Measurements from ENCODE around the gene ADD3. TPM values are rescaled to one million over a fixed set of nuclear protein-coding genes. Genes with fewer than 3 reads are reported as not detected.

The ADD3 gene
- total RNA-seq, 1 experiment from 2014 or later, result 59.9 TPM

DNA sequence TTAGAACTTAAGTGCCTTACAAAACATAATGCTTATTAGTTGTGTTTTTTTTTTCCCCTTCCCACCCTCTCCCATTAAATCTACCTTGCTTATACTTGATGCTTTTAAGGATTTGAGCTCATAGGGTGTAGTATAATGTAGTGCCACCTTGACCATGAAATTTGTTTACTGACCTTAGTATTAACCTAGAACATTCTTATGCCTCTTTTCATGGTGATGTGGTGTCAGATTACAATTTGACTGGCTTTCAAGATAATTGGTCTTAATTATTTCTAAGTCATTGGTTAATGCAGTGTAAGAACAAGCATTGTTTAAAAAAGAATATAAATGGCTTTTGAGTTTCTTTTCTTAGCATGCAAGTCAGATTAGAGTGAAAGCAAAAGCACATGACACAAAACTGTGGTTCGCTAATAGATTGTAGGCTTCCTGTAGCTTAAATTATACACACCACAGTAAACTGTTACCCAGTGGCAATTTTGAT, 61.8 kb downstream of the ADD3 start:
- no peak overlapping the region for H3T11ph ChIP-seq (ENCODE audit: low read length)
- H3K79me2 ChIP-seq (ENCODE audit: insufficient read depth, low read length), result no peaks in the 10 kb centered on the region; the same call in 1 of the 2 replicates
- WGBS (ENCODE audit: extremely low coverage, insufficient read length, low lambda C conversion rate), result no CpG with 5 or more reads among the region's 1 CpG
- H2BK120ac ChIP-seq (ENCODE audit: low read depth, low read length, poor library complexity, severe bottlenecking), result no peak overlapping the region
- H2BK12ac ChIP-seq (ENCODE audit: insufficient read length, low read depth, low read length), result no peak overlapping the region
- no peak overlapping the region for H2BK15ac ChIP-seq (ENCODE audit: low read depth, low read length)
- H3K4me1 ChIP-seq (ENCODE audit: insufficient read depth, low read length), result peaks cover 3% of the 10 kb centered on the region; the same call in 1 of the 2 replicates
- no peak overlapping the region for H2BK5ac ChIP-seq (ENCODE audit: insufficient read length, low read length)
- Mint-ChIP-seq H3K9me3 (no peaks in the 10 kb centered on the region), H3K4me1 (peaks cover 27 to 41% of the 10 kb centered on the region in 2 experiments), H3K36me3 (ENCODE audit: insufficient read depth in 1 of 3, low read depth in 3 of 3) (no peaks in the 10 kb centered on the region; a peak in 1 of 7 replicates), H3K27ac (peak overlapping the region in 2 of 3 experiments; percentile 31 to 65; a peak in 2 of 7 replicates), H3K27me3 (ENCODE audit: low read depth) (no peaks in the 10 kb centered on the region), H3K4me3 (no peak overlapping the region)
- no peaks in the 10 kb centered on the region for H3K9me3 ChIP-seq (ENCODE audit: control insufficient read depth, low read depth, low read length)
- no peaks in the 10 kb centered on the region for H3K23me2 ChIP-seq (ENCODE audit: insufficient read length, low read depth, low read length, poor library complexity, severe bottlenecking)
- no peak overlapping the region for H3K18ac ChIP-seq (ENCODE audit: insufficient read length, low read depth, low read length)
- no peaks in the 10 kb centered on the region for H3K79me1 ChIP-seq (ENCODE audit: insufficient read depth, low read depth, low read length, poor library complexity, severe bottlenecking)
- no peak overlapping the region for H3K56ac ChIP-seq (ENCODE audit: insufficient read length, low read depth, low read length)
- H3K27ac ChIP-seq (ENCODE audit: insufficient read length, low read depth, low read length), result no peak overlapping the region
- no peaks in the 10 kb centered on the region for H3K27me3 ChIP-seq (ENCODE audit: insufficient read depth, low read length)
- no peak overlapping the region for H4K5ac ChIP-seq (ENCODE audit: insufficient read length, low read depth, low read length)
- no peaks in the 10 kb centered on the region for H4K20me1 ChIP-seq (ENCODE audit: control insufficient read depth, insufficient read depth, insufficient read length)
- H2AK5ac ChIP-seq (ENCODE audit: insufficient read length, low read length), result no peak overlapping the region
- no peak overlapping the region for H3K4ac ChIP-seq (ENCODE audit: low read depth, low read length)
- no peak overlapping the region for H4K8ac ChIP-seq (replicated peaks; ENCODE audit: insufficient read length, low read depth, low read length)
- H2BK20ac ChIP-seq (ENCODE audit: low read depth, low read length, poor library complexity, severe bottlenecking), result no peak overlapping the region
- no peak overlapping the region for H3K4me2 ChIP-seq (ENCODE audit: insufficient read depth, insufficient read length, low read length)
- DNase-seq, result no peak
- no peak overlapping the region for H3K23ac ChIP-seq (ENCODE audit: insufficient read length, low read depth, low read length)
- TF ChIP-seq, protein P1, sequence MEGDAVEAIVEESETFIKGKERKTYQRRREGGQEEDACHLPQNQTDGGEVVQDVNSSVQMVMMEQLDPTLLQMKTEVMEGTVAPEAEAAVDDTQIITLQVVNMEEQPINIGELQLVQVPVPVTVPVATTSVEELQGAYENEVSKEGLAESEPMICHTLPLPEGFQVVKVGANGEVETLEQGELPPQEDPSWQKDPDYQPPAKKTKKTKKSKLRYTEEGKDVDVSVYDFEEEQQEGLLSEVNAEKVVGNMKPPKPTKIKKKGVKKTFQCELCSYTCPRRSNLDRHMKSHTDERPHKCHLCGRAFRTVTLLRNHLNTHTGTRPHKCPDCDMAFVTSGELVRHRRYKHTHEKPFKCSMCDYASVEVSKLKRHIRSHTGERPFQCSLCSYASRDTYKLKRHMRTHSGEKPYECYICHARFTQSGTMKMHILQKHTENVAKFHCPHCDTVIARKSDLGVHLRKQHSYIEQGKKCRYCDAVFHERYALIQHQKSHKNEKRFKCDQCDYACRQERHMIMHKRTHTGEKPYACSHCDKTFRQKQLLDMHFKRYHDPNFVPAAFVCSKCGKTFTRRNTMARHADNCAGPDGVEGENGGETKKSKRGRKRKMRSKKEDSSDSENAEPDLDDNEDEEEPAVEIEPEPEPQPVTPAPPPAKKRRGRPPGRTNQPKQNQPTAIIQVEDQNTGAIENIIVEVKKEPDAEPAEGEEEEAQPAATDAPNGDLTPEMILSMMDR (conservative IDR thresholded peaks at IDR 0.05), result no peak
- no peak overlapping the region for H3K14ac ChIP-seq (ENCODE audit: insufficient read depth, low read length)
- no peak overlapping the region for H2AFZ ChIP-seq (ENCODE audit: low read length)
- H4K91ac ChIP-seq (ENCODE audit: insufficient read length, low read depth, low read length), result no peak overlapping the region
- H3K9ac ChIP-seq (ENCODE audit: extremely low read depth, insufficient read length, low read length), result no peak overlapping the region

Data from H9 (cell line).